Thyroid gland (tissue), 4 donors: ENCODE measurements around the gene GRIK4.

Experiments
- POLR2A ChIP-seq, 2 donors: fragments of 450-650 bp; IDR thresholded peaks; one replicate each; pipeline ENCODE4 v1.6.1; 2017; ENCODE audit warnings: antibody characterized with exemption in 2 of 2, mild to moderate bottlenecking in 2 of 2, moderate library complexity in 1 of 2
- TF ChIP-seq, protein P1 (sequence below), 6 experiments: fragments of 200-600 bp in 3 of 6; fragments of 450-650 bp in 3 of 6; sonication (generic) in 3 of 6; IDR thresholded peaks; one replicate each; pipeline ENCODE4 v1.5.1; 2016 to 2019; ENCODE audit warnings: antibody characterized with exemption in 6 of 6, mild to moderate bottlenecking in 2 of 6, inconsistent platforms in 1 of 6, moderate library complexity in 1 of 6

DNA sequence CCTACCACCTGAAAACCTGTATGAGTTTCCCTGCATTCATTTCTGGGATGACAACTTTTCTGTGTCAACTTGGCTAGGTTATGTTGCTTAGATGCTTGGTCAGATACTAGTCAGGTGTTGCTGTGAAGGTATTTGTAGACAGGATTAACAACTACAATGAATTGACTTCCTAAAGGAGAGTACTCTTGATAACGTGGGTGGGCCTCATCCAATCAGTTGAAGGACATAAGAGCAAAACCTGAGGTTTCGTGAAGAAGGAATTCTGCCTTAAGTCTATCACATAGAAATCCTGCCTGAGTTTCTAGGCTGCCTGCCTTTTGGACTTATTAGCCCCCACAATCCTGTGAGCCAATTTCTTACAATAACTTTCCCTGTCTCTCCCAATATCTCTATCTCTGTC lies 431.2 kb downstream of the GRIK4 start:
- no peak for TF ChIP-seq POLR2A (IDR thresholded peaks at IDR 0.05)
- TF ChIP-seq, protein P1, sequence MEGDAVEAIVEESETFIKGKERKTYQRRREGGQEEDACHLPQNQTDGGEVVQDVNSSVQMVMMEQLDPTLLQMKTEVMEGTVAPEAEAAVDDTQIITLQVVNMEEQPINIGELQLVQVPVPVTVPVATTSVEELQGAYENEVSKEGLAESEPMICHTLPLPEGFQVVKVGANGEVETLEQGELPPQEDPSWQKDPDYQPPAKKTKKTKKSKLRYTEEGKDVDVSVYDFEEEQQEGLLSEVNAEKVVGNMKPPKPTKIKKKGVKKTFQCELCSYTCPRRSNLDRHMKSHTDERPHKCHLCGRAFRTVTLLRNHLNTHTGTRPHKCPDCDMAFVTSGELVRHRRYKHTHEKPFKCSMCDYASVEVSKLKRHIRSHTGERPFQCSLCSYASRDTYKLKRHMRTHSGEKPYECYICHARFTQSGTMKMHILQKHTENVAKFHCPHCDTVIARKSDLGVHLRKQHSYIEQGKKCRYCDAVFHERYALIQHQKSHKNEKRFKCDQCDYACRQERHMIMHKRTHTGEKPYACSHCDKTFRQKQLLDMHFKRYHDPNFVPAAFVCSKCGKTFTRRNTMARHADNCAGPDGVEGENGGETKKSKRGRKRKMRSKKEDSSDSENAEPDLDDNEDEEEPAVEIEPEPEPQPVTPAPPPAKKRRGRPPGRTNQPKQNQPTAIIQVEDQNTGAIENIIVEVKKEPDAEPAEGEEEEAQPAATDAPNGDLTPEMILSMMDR (IDR thresholded peaks at IDR 0.05), result no peak
